PC-9 (cell line): ENCODE results near the gene COPRS. TPM values are rescaled to one million over a fixed set of nuclear protein-coding genes. Genes with fewer than 3 reads are reported as not detected.
"Not testable (repeated sequence)": the region's sequence is repeated elsewhere in the genome, so short reads cannot be mapped to it uniquely, and the experiment has no call there.

Source experiments
- BruUV-seq: library from RNA; stranded (reverse); fragments of 400-500 nt; replicated peaks from 2 replicates; lab custom pipeline; 2021; lab: Mats Ljungman, UMichigan
- CTCF ChIA-PET: fragments of 300-600 bp; sonication (Branson Sonifier 250); formaldehyde crosslinking; loops from one replicate; lab custom pipeline; 2022; ENCODE audit warnings: antibody characterized with exemption; lab: Charles Lee
- POLR2A ChIA-PET: fragments of 300-600 bp; sonication (Branson Sonifier 250); formaldehyde crosslinking; loops from one replicate; lab custom pipeline; 2022; ENCODE audit warnings: antibody characterized with exemption; ENCODE audit not compliant: unreplicated experiment; lab: Charles Lee
- DNase-seq, 2 experiments: peaks; one replicate each; pipeline versions ENCODE4 v3.0.0 to v3.0.0-alpha.2; 2015 to 2022; ENCODE audit warnings: mixed read lengths in 1 of 2
- H2AFZ ChIP-seq: fragments of 200-600 bp; sonication (generic); 2 replicates; pipeline ENCODE4 v1.8.1; 2017; ENCODE audit warnings: antibody characterized with exemption
- H3F3A ChIP-seq: fragments of 200-600 bp; sonication (generic); 2 replicates; pipeline ENCODE4 v1.8.1; 2017; ENCODE audit warnings: antibody characterized with exemption, mild to moderate bottlenecking, low read depth; ENCODE audit not compliant: insufficient read depth
- H3K27ac ChIP-seq: fragments of 200-600 bp; sonication (generic); 2 replicates; pipeline ENCODE4 v1.6.1; 2016; ENCODE audit warnings: mixed run types
- H3K27me3 ChIP-seq: fragments of 200-600 bp; sonication (generic); 2 replicates; pipeline ENCODE4 v1.6.1; 2016; ENCODE audit warnings: low read depth, mixed run types; ENCODE audit not compliant: insufficient read depth
- H3K36me3 ChIP-seq: fragments of 200-600 bp; sonication (generic); 2 replicates; pipeline ENCODE4 v1.6.1; 2016; ENCODE audit warnings: low read depth, mixed run types
- H3K4me1 ChIP-seq: fragments of 200-600 bp; sonication (generic); replicated peaks from 2 replicates; pipeline ENCODE4 v1.6.1; 2016; ENCODE audit warnings: mixed run types; ENCODE audit not compliant: insufficient read depth
- H3K4me2 ChIP-seq: fragments of 200-600 bp; sonication (generic); 2 replicates; pipeline ENCODE4 v1.6.1; 2017; ENCODE audit warnings: mixed run types
- H3K4me3 ChIP-seq: fragments of 200-600 bp; sonication (generic); 2 replicates; pipeline ENCODE4 v1.6.1; 2016; ENCODE audit warnings: mixed run types
- H3K79me2 ChIP-seq: fragments of 200-600 bp; sonication (generic); 2 replicates; pipeline ENCODE4 v1.6.1; 2017; ENCODE audit warnings: low read depth, mixed run types
- H3K9me2 ChIP-seq: fragments of 200-600 bp; sonication (generic); 2 replicates; pipeline ENCODE4 v1.8.1; 2017; ENCODE audit warnings: mild to moderate bottlenecking; ENCODE audit not compliant: insufficient read depth
- H3K9me3 ChIP-seq: fragments of 200-600 bp; sonication (generic); 2 replicates; pipeline ENCODE4 v1.8.1; 2016; ENCODE audit warnings: low read depth; ENCODE audit not compliant: insufficient read depth
- H4K20me1 ChIP-seq: fragments of 200-600 bp; sonication (generic); 2 replicates; pipeline ENCODE4 v1.8.1; 2017; ENCODE audit not compliant: insufficient read depth
- EZH2 ChIP-seq: fragments of 200-600 bp; sonication (generic); IDR thresholded peaks from 2 replicates; pipeline ENCODE4 v1.8.0; 2017; ENCODE audit warnings: antibody characterized with exemption, low read depth
- intact Hi-C: fragments of 100-400 bp; cut with micrococcal nuclease; formaldehyde crosslinking; loops from one replicate; pipeline ENCODE4 v1.10.0; 2022; ENCODE audit not compliant: unreplicated experiment
- total RNA-seq: library from RNA; stranded (reverse); gene quantifications from 2 replicates; pipeline ENCODE4 v1.2.3, GENCODE V29; 2021
- TF ChIP-seq, protein P1 (sequence below): fragments of 200-600 bp; sonication (generic); conservative IDR thresholded peaks from 2 replicates; pipeline ENCODE4 v1.6.1; 2017; ENCODE audit warnings: mixed run types, antibody characterized with exemption, mild to moderate bottlenecking, moderate library complexity

Gene COPRS
- total RNA-seq, 1 experiment from 2014 or later, result 48.3 TPM

DNA sequence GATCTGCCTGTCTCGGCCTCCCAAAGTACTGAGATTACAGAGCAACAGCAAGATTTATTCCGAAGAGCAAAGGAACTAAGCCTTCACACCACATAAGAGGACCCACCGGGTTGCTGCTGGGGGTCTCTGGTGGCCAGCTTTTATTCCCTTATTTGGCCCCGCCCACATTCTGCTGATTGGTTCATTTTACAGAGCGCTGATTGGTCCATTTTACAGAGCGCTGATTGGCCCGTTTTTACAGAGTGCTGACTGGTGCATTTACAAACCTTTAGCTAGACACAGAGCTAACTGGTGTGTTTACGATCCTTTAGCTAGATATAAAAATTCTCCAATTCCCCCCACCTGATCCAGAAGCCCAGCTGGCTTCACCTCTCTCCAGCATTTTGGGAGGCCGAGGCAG lies 26.3 kb downstream of the COPRS start:
- Histone ChIP-seq H2AFZ (no peak overlapping the region), H3F3A (no peaks in the 10 kb centered on the region), H3K4me1 (no peaks in the 10 kb centered on the region), H3K27me3 (no peaks in the 10 kb centered on the region), H3K4me2 (no peak overlapping the region), H3K27ac (no peak overlapping the region), H3K36me3 (no peaks in the 10 kb centered on the region), H3K9me3 (no peaks in the 10 kb centered on the region), H3K4me3 (no peak overlapping the region), H3K79me2 (no peaks in the 10 kb centered on the region), H3K9me2 (no peaks in the 10 kb centered on the region), H4K20me1 (no peaks in the 10 kb centered on the region)
- no TSS peak for BruUV-seq
- intact Hi-C loops, result no loop called here
- ChIA-PET POLR2A (no interaction called here), CTCF (interaction anchor here (1.1 kb wide), 2 partner anchors 10 to 183 kb away, joined by 4 to 5 read pairs; no protein-coding TSS in a partner anchor)
- TF ChIP-seq, protein P1, sequence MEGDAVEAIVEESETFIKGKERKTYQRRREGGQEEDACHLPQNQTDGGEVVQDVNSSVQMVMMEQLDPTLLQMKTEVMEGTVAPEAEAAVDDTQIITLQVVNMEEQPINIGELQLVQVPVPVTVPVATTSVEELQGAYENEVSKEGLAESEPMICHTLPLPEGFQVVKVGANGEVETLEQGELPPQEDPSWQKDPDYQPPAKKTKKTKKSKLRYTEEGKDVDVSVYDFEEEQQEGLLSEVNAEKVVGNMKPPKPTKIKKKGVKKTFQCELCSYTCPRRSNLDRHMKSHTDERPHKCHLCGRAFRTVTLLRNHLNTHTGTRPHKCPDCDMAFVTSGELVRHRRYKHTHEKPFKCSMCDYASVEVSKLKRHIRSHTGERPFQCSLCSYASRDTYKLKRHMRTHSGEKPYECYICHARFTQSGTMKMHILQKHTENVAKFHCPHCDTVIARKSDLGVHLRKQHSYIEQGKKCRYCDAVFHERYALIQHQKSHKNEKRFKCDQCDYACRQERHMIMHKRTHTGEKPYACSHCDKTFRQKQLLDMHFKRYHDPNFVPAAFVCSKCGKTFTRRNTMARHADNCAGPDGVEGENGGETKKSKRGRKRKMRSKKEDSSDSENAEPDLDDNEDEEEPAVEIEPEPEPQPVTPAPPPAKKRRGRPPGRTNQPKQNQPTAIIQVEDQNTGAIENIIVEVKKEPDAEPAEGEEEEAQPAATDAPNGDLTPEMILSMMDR, result no peak
- TF ChIP-seq EZH2, result no peak
- no peak for DNase-seq

DNA sequence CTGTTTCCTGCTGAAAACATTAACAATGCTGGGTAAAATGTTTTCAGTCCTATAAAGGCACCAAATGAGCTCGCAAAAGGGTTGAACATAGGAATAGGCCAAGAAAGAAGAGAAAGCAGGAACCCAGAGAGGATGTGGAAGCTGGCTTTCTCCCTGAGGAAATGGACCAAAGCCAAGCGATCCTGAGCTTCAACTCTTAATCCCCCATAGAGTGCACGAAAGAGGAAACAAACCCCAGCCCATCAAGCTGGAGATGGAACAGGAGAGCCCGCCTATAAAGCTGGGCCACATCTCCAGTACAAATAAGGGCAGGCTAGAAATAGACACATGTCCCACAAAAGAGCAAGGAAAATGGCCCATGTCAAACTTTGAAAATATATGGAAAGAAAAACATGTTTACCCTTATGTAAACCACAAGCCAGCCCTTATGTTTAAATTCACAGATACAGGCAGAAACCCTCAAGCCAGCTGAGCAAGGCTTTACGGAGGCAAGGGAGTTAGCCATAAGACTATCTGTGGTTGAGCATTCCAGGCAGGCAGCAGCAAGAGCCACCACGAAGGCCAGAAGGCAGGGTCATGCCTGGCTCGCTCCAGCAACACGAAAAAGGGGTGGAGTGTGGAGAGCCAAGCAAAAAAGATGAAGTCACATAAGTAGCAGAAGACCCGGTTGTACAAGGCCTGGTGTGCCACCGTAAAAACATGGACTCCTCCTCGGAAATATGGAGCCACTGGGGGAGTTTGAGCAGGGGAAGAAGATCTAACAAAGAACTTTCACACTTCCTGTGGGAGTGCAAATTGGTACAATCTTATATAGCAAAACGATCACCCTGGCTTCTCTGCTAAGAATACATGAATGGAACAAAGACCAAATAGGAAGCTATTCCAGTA lies 27.8 kb downstream of the COPRS start:
- POLR2A ChIA-PET, result no interaction called here
- intact Hi-C loops, result no loop called here
- TF ChIP-seq, protein P1, result no peak
- no peak for TF ChIP-seq EZH2

DNA sequence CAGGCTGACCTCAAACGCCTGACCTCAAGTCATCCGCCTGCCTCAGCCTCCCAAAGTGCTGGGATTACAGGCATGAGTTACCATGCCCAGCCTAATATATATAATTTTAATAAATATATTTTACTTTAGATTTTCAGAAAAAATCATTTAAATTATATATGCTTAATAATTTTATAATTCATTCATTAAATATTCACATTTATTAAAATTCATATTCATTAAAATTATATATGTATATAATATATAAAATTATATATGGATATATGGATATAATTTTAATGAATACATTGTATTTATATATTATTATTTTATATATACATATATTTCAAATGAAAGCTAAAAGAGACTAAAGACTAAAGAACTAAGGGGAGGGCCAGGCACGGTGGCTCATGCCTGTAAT lies 29.4 kb downstream of the COPRS start:
- H3K9me2 ChIP-seq, result no peaks in the 10 kb centered on the region
- no peaks in the 10 kb centered on the region for H3K27me3 ChIP-seq
- H3F3A ChIP-seq, result no peaks in the 10 kb centered on the region
- H3K27ac ChIP-seq, result no peak overlapping the region
- intact Hi-C loops, result loop anchor here (5.0 to 10.0 kb wide), 2 partner anchors 105 to 152 kb away; no protein-coding TSS in a partner anchor
- H3K36me3 ChIP-seq, result no peaks in the 10 kb centered on the region
- no peak overlapping the region for H3K4me2 ChIP-seq
- H3K4me1 ChIP-seq, result no peaks in the 10 kb centered on the region
- no TSS peak for BruUV-seq
- no peak overlapping the region for H3K4me3 ChIP-seq
- POLR2A ChIA-PET, result no interaction called here
- H3K79me2 ChIP-seq, result no peaks in the 10 kb centered on the region
- H3K9me3 ChIP-seq, result no peaks in the 10 kb centered on the region
- DNase-seq, result no peak
- H2AFZ ChIP-seq, result no peak overlapping the region
- no peaks in the 10 kb centered on the region for H4K20me1 ChIP-seq
- CTCF ChIA-PET, result interaction anchor here (0.5 kb wide), 1 partner anchor 309 kb away, joined by 3 read pairs; no protein-coding TSS in a partner anchor
- no peak for TF ChIP-seq EZH2
- TF ChIP-seq, protein P1, result no peak

More for the DNA sequence above, 27.8 kb downstream of the COPRS start:
- Histone ChIP-seq H3K9me3 (no peaks in the 10 kb centered on the region), H3F3A (no peaks in the 10 kb centered on the region), H3K4me1 (no peaks in the 10 kb centered on the region), H3K27me3 (no peaks in the 10 kb centered on the region), H3K4me3 (no peak overlapping the region), H3K79me2 (no peaks in the 10 kb centered on the region), H3K9me2 (no peaks in the 10 kb centered on the region), H3K36me3 (no peaks in the 10 kb centered on the region), H4K20me1 (no peaks in the 10 kb centered on the region), H3K4me2 (no peak overlapping the region), H3K27ac (no peak overlapping the region), H2AFZ (no peak overlapping the region)
- DNase-seq, result no peak
- no TSS peak for BruUV-seq
- CTCF ChIA-PET, result no interaction called here

DNA sequence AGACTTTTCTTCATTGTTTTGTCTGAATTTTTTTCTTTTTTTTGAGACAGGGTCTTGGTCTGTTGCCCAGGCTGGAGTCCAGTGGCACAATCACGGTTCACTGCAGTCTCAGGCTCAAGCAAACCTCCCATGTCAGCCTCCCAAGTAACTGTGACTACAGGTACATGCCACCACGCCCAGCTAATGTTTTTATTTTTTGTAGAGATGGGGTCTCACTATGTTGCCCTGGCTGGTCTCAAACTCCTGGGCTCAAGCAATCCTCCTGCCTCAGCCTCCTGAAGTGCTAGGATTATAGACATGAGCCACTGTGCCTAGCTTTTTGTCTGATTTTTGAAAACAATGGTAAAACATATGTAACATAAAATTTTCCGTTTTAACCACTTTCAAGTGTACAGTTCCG lies 30.1 kb downstream of the COPRS start:
- H3K9me3 ChIP-seq, H3K4me1 ChIP-seq, CTCF ChIA-PET, H2AFZ ChIP-seq, H3K4me2 ChIP-seq, H3K4me3 ChIP-seq, H3F3A ChIP-seq, H3K27ac ChIP-seq, H4K20me1 ChIP-seq, POLR2A ChIA-PET, DNase-seq, H3K36me3 ChIP-seq, H3K27me3 ChIP-seq, H3K79me2 ChIP-seq, BruUV-seq, H3K9me2 ChIP-seq: not testable (repeated sequence)
- intact Hi-C loops, result loop anchor here (5.0 to 10.0 kb wide), 2 partner anchors 104 to 152 kb away; no protein-coding TSS in a partner anchor
